GM18511 (cell line): ENCODE results near the gene SDR39U1.
A peak's percentile ranks its signal among the peaks of the same experiment; 100 is the strongest.
"Not testable (repeated sequence)": the region's sequence is repeated elsewhere in the genome, so short reads cannot be mapped to it uniquely, and the experiment has no call there.

Experiments
- ATAC-seq: cut with Tn5 transposase; IDR thresholded peaks from one replicate; pipeline ENCODE4 v1.9.1; 2021; ENCODE audit warnings: mild to moderate bottlenecking, moderate library complexity; ENCODE audit not compliant: unreplicated experiment

SDR39U1 gene, protein sequence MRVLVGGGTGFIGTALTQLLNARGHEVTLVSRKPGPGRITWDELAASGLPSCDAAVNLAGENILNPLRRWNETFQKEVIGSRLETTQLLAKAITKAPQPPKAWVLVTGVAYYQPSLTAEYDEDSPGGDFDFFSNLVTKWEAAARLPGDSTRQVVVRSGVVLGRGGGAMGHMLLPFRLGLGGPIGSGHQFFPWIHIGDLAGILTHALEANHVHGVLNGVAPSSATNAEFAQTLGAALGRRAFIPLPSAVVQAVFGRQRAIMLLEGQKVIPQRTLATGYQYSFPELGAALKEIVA

GRCh38 chr14:24442240-24443052 is at the start of gene SDR39U1:
Gene SDR39U1 (minus strand): TSS chr14:24442776. CDS start chr14:24442769, 7 bp downstream.
- peak; percentile 89 for ATAC-seq

DNA sequence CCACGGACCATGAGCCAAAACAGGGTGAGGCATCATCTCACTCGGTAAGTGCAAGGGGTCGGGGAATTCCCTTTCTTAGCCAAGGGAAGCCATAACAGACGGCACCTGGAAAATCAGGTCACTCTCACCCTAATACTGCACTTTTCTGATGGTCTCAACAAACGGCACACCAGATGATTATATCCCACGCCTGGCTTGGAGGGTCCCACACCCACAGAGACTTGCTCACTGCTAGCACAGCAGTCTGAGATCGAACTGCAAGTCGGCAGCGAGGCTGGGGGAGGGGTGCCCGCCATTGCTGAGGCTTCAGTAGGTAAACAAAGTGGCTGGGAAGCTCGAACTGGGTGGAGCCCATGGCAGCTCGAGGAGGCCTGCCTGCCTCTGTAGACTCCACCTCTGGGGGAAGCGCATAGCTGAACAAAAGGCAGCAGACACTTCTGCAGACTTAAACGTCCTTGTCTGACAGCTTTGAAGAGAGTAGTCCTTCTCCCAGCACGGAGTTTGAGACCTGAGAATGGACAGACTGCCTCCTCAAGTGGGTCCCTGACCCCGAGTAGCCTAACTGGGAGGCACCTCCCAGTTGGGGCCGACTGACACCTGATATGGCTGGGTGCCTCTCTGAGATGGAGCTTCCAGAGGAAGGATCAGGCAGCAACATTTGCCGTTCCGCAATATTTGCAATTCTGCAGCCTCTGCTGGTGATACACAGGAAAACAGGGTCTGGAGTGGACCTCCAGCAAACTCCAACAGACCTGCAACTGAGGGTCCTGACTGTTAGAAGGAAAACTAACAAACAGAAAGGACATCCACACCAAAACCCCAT is 49.2 kb upstream of the SDR39U1 start:
- not testable (repeated sequence) for ATAC-seq

GRCh38 chr14:24483604-24484252 is 41.2 kb upstream of the SDR39U1 start:
- no peak for ATAC-seq

GRCh38 chr14:24482699-24483303 is 40.2 kb upstream of the SDR39U1 start:
- not testable (repeated sequence) for ATAC-seq

- ATAC-seq: peak; percentile 83
Measured at GRCh38 chr14:24481622-24482324, 39.2 kb upstream of the SDR39U1 start.

DNA sequence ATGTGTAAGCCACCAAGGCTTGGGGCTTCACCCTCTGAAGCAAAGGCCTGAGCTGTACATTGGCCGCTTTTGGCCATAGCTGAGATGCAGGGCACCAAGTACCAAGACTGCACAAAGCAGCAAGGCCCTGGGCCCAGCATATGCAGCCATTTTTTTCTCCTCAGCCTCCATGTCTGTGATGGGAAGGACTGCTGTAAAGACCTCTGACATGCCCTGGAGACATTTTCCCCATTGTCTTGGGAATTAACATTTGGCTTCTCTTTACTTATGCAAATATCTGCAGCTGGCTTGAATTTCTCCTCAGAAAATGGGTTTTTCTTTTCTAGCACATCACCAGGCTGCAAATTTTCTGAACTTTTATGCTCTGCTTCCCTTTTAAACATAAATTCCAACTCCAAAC is 37.4 kb upstream of the SDR39U1 start:
- not testable (repeated sequence) for ATAC-seq

GRCh38 chr14:24475261-24475660 is 32.7 kb upstream of the SDR39U1 start:
- ATAC-seq: no peak

DNA sequence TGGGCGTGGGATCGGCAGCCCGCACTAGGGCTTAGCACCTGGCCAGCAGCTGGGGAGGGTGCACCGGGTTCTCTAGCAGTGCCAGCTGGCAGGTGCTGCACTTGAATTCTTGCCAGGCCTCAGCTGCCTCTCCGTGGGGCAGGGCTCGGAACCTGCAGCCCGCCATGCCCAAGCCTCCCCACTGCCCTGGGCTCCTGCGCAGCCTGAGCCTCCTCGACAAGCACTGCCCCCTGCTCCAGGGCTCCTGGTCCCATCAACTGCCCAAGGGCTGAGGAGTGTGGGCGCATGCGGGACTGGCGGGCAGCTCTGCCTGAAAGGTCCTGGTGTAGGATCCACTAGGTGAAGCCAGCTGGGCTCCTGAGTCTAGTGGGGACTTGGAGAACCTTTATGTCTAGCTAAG is 30.6 kb upstream of the SDR39U1 start:
- ATAC-seq: no peak

DNA sequence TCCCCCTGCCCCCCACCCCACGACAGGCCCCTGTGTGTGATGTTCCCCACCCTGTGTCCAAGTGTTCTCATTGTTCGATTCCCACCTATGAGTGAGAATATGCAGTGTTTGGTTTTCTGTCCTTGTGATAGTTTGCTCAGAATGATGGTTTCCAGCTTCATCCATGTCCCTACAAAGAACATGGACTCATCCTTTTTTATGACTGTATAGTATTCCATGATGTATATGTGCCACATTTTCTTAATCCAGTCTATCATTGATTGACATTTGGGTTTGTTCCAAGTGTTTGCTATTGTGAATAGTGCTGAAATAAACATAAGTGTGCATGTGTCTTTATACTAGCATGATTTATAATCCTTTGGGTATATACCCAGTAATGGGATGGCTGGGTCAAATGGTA is 27.9 kb upstream of the SDR39U1 start:
- ATAC-seq: not testable (repeated sequence)

- no peak for ATAC-seq
Measured at GRCh38 chr14:24465805-24466204, 23.2 kb upstream of the SDR39U1 start.

- no peak for ATAC-seq
Measured at GRCh38 chr14:24465368-24465767, 22.8 kb upstream of the SDR39U1 start.

DNA sequence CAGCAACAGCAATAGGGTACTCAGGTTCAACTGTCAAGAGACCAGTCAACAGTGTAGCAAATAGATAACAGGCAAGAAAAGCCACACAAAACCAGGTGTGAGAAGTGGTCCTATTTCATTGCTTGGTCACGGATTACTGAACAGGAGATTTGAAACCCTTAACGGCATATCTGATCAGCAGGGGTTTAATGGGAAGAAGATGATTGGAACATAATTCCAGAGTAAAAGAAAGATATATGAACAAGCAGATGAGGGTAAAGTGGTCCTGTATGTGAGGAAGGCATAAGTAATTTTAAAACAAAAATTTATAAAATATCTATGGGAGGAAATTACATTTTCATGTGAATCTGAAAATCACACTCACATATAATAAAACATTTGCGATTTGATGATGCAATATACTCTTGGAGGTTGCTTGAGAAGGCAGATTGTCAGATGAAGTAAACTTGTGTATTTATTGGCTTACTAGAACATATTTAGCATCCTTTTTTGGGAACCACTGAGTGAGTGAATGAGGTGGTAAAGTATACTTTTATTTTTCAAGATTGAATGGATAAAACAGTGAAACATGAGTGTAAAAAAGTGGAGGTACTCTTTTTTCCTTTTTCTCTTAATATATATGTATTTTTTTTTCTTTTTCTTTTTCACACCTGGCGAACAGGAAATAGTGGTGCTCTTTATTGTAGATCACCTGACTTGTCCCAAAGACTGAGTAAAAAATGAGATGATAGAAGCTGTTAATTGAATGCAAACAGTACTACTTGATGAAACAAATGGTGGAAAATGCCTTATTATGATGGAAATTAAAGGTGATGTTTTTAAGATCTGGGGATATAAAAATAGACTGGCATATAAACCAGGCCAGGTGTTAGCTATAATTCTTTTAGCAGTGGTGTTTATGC is 21.6 kb upstream of the SDR39U1 start:
- no peak for ATAC-seq

- ATAC-seq: peak; percentile 67
Measured at GRCh38 chr14:24463017-24463883, 20.7 kb upstream of the SDR39U1 start.

GRCh38 chr14:24461336-24461735 is 18.8 kb upstream of the SDR39U1 start:
- ATAC-seq: no peak

GRCh38 chr14:24459331-24459730 is 16.8 kb upstream of the SDR39U1 start:
- ATAC-seq: no peak

DNA sequence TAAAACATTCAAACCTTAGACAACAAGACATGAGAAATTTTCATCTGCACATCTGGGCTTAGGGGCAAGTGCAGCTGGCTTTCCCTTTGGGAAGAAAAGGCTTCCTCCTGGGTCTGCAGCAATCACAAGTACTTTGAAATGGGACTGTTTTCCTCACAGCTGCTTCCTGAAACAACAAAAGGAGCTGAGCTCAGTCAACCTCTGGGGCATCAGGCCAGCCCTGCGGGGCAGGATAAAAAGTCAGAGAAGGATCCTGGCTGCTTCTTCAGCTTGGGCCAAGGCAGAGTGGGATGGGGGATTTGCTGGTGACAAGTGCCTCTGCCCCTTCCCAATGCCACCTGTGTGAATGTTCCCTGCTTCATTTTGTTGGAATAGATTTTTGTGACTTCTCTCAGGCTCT is 16.2 kb upstream of the SDR39U1 start:
- ATAC-seq: no peak

DNA sequence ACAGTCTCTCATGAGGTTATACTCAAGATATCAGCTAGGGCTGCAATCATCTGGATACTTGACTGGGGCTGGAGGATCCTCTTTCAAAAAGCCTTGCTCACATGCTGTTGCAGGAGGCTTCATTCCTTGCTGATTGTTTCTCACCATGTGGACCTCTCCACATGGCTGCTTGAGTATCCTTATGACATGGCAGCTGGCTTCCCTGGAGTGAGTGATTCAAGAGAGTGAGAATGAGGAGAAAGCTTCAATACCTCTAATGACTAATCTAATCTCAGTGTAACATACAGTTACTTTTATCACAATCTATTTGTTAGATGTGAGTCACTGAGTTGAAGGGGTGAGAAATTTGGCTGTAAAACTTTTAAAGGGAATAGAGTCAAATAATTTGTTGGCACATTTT is 14.4 kb upstream of the SDR39U1 start:
- no peak for ATAC-seq

- not testable (repeated sequence) for ATAC-seq
Measured at GRCh38 chr14:24450828-24451227, 8.3 kb upstream of the SDR39U1 start.
